Type B pancreatic cell (in vitro differentiated cells): ENCODE data around the gene NCLN. TPM values are rescaled to one million over a fixed set of nuclear protein-coding genes. Genes with fewer than 3 reads are reported as not detected.
A peak's percentile ranks its signal among the peaks of the same experiment; 100 is the strongest.

Experiments
- DNase-seq: peaks from one replicate; pipeline ENCODE4 v3.0.0; 2021; ENCODE audit warnings: mixed read lengths; ENCODE audit not compliant: unreplicated experiment; ENCODE audit errors: extremely low spot score
- H3K27ac Mint-ChIP-seq: 2 replicates; pipeline ENCODE4 v1.8.0; 2021; ENCODE audit warnings: mild to moderate bottlenecking, mixed read lengths
- H3K27me3 Mint-ChIP-seq: 2 replicates; pipeline ENCODE4 v1.8.0; 2021; ENCODE audit warnings: mixed read lengths
- H3K36me3 Mint-ChIP-seq: 2 replicates; pipeline ENCODE4 v1.8.0; 2021; ENCODE audit warnings: mixed read lengths
- H3K4me1 Mint-ChIP-seq: one replicate; pipeline ENCODE4 v1.8.0; 2021; ENCODE audit warnings: mixed read lengths; ENCODE audit not compliant: unreplicated experiment
- H3K4me3 Mint-ChIP-seq: 2 replicates; pipeline ENCODE4 v1.8.0; 2021; ENCODE audit warnings: mild to moderate bottlenecking, mixed read lengths
- H3K9me3 Mint-ChIP-seq: 2 replicates; pipeline ENCODE4 v1.8.0; 2021; ENCODE audit warnings: mixed read lengths
- total RNA-seq: library from RNA; stranded (reverse); gene quantifications from 2 replicates; pipeline ENCODE4 v1.2.1, GENCODE V29; 2021; ENCODE audit warnings: low replicate concordance
- TF ChIP-seq, protein P1 (sequence below): fragments of 200-600 bp; sonication (generic); conservative IDR thresholded peaks from 2 replicates; pipeline ENCODE4 v1.5.0; 2021; ENCODE audit warnings: antibody characterized with exemption, mild to moderate bottlenecking

NCLN gene
- total RNA-seq, 1 donor from 2014 or later, result 65.8 TPM

DNA sequence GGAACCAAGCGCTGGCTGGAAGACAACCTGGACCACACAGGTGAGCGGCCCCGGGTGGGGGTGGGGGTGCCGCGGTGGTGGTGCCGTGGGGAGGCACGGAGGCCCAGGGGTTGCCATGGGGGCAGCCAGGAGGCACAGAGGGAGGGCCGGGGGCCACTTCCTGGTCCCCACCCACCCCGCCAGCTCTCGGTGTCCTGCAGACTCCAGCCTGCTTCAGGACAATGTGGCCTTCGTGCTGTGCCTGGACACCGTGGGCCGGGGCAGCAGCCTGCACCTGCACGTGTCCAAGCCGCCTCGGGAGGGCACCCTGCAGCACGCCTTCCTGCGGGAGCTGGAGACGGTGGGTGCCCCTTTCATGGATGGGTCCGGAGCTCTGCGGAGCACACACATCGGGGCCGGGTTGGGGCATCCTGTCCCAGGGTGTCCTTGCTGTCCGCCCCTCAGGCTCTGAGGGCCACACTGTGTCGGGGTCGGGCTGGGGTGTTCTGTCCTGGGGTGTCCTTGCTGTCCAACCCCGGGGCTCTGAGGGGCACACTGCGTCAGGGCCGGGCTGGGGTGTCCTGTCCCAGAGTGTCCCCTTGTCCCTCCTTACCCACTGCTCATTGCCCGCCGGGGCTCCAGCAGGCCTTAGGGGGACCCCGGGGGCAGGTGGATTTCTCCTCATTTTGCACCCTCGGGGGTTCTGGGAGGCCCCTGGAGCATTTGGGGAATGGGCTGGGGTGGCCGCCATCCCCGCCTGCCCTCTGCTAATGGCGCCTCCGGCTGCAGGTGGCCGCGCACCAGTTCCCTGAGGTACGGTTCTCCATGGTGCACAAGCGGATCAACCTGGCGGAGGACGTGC, 18.3 kb downstream of the NCLN start:
- no peaks in the 10 kb centered on the region for H3K36me3 Mint-ChIP-seq
- H3K4me1 Mint-ChIP-seq, result no peaks in the 10 kb centered on the region
- TF ChIP-seq, protein P1, sequence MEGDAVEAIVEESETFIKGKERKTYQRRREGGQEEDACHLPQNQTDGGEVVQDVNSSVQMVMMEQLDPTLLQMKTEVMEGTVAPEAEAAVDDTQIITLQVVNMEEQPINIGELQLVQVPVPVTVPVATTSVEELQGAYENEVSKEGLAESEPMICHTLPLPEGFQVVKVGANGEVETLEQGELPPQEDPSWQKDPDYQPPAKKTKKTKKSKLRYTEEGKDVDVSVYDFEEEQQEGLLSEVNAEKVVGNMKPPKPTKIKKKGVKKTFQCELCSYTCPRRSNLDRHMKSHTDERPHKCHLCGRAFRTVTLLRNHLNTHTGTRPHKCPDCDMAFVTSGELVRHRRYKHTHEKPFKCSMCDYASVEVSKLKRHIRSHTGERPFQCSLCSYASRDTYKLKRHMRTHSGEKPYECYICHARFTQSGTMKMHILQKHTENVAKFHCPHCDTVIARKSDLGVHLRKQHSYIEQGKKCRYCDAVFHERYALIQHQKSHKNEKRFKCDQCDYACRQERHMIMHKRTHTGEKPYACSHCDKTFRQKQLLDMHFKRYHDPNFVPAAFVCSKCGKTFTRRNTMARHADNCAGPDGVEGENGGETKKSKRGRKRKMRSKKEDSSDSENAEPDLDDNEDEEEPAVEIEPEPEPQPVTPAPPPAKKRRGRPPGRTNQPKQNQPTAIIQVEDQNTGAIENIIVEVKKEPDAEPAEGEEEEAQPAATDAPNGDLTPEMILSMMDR, result no peak
- H3K27me3 Mint-ChIP-seq, result no peaks in the 10 kb centered on the region
- H3K27ac Mint-ChIP-seq, result no peak overlapping the region
- H3K9me3 Mint-ChIP-seq, result no peaks in the 10 kb centered on the region
- peak; percentile 67 for DNase-seq
- H3K4me3 Mint-ChIP-seq, result no peak overlapping the region

DNA sequence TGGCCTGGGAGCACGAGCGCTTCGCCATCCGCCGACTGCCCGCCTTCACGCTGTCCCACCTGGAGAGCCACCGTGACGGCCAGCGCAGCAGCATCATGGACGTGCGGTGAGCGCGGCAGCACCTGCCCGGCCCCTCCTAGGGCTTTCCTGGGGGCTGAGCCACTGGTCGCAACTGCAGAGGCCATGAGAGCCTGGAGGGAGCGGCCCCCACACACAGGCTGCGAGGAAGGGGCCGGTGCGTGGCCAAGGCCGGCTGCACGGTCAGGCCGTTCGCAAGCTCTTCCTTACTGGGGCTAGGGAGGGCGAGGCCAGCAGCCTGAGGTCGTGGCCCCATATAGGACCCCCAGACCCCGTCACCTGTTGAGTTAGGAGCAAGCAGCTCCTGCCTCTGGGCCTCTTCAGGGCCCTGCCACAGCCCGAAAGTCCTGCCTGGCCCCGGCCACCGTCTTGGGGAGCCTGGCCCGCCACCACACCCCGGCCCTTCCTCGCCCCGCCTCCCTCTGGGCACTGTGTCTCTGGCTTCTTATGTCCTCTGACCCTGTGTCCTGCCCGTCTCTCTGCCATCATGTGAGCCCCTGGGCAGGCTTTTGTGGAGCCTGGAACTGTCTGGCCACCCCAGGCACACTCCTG, 19.0 kb downstream of the NCLN start:
- peaks cover 4% of the 10 kb centered on the region for H3K36me3 Mint-ChIP-seq
- H3K27ac Mint-ChIP-seq, result no peak overlapping the region
- no peaks in the 10 kb centered on the region for H3K27me3 Mint-ChIP-seq
- DNase-seq, result peak; percentile 62
- no peak overlapping the region for H3K4me3 Mint-ChIP-seq
- H3K4me1 Mint-ChIP-seq, result no peaks in the 10 kb centered on the region
- TF ChIP-seq, protein P1, result no peak
- H3K9me3 Mint-ChIP-seq, result no peaks in the 10 kb centered on the region

DNA sequence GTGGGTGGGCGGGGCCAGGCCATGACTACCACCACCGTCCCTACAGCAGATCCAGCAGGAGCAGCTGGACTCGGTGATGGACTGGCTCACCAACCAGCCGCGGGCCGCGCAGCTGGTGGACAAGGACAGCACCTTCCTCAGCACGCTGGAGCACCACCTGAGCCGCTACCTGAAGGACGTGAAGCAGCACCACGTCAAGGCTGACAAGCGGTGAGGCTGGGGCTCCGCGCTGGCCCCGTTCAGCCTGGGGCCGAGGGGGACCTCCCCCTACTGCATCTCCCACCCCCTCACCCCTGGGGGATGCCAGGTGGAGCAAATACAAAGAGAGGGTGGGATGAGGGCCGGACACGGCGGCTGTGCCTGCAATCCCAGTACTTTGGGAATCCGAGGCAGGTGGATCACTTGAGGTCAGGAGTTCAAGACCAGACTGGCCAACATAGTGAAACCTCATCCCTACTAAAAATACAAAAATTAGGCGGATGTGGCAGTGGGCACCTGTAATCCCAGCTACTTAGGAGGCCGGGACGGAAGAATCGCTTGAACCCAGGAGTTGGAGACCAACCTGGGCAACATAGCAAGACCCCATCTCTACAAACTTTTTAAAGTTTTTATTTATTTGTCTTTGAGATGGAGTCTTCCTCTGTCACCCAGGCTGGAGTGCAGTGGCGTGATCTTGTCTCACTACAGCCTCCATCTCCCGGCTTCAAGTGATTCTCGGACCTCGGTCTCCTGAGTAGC, 20.7 kb downstream of the NCLN start:
- peaks cover 4% of the 10 kb centered on the region for H3K36me3 Mint-ChIP-seq
- no peaks in the 10 kb centered on the region for H3K4me1 Mint-ChIP-seq
- no peak overlapping the region for H3K27ac Mint-ChIP-seq
- TF ChIP-seq, protein P1, result no peak
- no peak overlapping the region for H3K4me3 Mint-ChIP-seq
- no peak for DNase-seq
- no peaks in the 10 kb centered on the region for H3K9me3 Mint-ChIP-seq
- H3K27me3 Mint-ChIP-seq, result no peaks in the 10 kb centered on the region

DNA sequence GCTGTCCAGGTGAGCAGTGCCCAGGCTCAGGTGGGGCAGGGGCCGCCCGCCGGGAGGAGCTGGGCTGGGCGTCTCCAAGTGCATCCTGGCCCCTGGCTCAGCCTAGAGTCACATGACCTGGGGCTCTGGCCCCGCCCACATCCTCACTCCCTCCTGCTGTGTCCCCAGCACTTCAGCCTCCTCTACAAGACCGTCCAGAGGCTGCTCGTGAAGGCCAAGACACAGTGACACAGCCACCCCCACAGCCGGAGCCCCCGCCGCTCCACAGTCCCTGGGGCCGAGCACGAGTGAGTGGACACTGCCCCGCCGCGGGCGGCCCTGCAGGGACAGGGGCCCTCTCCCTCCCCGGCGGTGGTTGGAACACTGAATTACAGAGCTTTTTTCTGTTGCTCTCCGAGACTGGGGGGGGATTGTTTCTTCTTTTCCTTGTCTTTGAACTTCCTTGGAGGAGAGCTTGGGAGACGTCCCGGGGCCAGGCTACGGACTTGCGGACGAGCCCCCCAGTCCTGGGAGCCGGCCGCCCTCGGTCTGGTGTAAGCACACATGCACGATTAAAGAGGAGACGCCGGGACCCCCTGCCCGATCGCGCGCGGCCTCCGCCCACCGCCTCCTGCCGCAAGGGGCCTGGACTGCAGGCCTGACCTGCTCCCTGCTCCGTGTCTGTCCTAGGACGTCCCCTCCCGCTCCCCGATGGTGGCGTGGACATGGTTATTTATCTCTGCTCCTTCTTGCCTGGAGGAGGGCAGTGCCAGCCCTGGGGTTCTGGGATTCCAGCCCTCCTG, 21.9 kb downstream of the NCLN start:
- no peak overlapping the region for H3K4me3 Mint-ChIP-seq
- peaks cover 4% of the 10 kb centered on the region for H3K36me3 Mint-ChIP-seq
- no peaks in the 10 kb centered on the region for H3K9me3 Mint-ChIP-seq
- TF ChIP-seq, protein P1, result no peak
- H3K27me3 Mint-ChIP-seq, result no peaks in the 10 kb centered on the region
- no peak for DNase-seq
- no peaks in the 10 kb centered on the region for H3K4me1 Mint-ChIP-seq
- H3K27ac Mint-ChIP-seq, result no peak overlapping the region
